AML-193 (cell line): ENCODE results near the gene TMEM255B.
A peak's percentile ranks its signal among the peaks of the same experiment; 100 is the strongest.

Source experiments
- DNase-seq, 2 experiments: peaks; one replicate each; lab custom pipeline; 2025; lab: John Stamatoyannopoulos, UW

The TMEM255B gene

GRCh38 chr13:113768018-113768905 is 9.2 kb downstream of the TMEM255B start:
- no peak for DNase-seq

GRCh38 chr13:113769106-113769505 is 10.1 kb downstream of the TMEM255B start:
- no peak for DNase-seq

- DNase-seq = no peak
These were observed 10.9 kb downstream of the TMEM255B start for GRCh38 chr13:113769881-113770280.

- no peak for DNase-seq
These were observed 11.4 kb downstream of the TMEM255B start for GRCh38 chr13:113770441-113770840.

GRCh38 chr13:113770937-113771336 is 11.9 kb downstream of the TMEM255B start:
- DNase-seq = no peak

- peak; percentile 35 to 48 for DNase-seq
These were observed 12.8 kb downstream of the TMEM255B start for GRCh38 chr13:113771709-113772331.

- DNase-seq = no peak
These were observed 15.4 kb downstream of the TMEM255B start for GRCh38 chr13:113774177-113775107.

- DNase-seq = no peak
These were observed 16.6 kb downstream of the TMEM255B start for GRCh38 chr13:113775451-113776145.

- DNase-seq = no peak
These were observed 17.5 kb downstream of the TMEM255B start for GRCh38 chr13:113776231-113777125.

- no peak for DNase-seq
These were observed 18.6 kb downstream of the TMEM255B start for GRCh38 chr13:113777311-113778260.

GRCh38 chr13:113781571-113781970 is 22.5 kb downstream of the TMEM255B start:
- DNase-seq = peak in 1 of 2 experiments; percentile 2

GRCh38 chr13:113782472-113782871 is 23.4 kb downstream of the TMEM255B start:
- no peak for DNase-seq

- no peak for DNase-seq
These were observed 24.3 kb downstream of the TMEM255B start for GRCh38 chr13:113783200-113783881.

GRCh38 chr13:113783966-113784644 is 25.1 kb downstream of the TMEM255B start:
- DNase-seq = no peak

- DNase-seq = no peak
These were observed 25.6 kb downstream of the TMEM255B start for GRCh38 chr13:113784645-113785024.

GRCh38 chr13:113785051-113786010 is 26.3 kb downstream of the TMEM255B start:
- DNase-seq = peak; percentile 42 to 67

- DNase-seq = no peak
These were observed 27.3 kb downstream of the TMEM255B start for GRCh38 chr13:113786262-113786841.
